HG02678 (cell line): Measurements from ENCODE around the gene SEZ6L2.
A peak's percentile ranks its signal among the peaks of the same experiment; 100 is the strongest.
"Not testable (repeated sequence)": the region's sequence is repeated elsewhere in the genome, so short reads cannot be mapped to it uniquely, and the experiment has no call there.

ENCODE experiments used
- ATAC-seq: cut with Tn5 transposase; IDR thresholded peaks from one replicate; pipeline ENCODE4 v1.9.1; 2021; ENCODE audit warnings: mild to moderate bottlenecking, moderate library complexity; ENCODE audit not compliant: unreplicated experiment

Gene SEZ6L2

GRCh38 chr16:29910819-29911675 is 11.7 kb upstream of the SEZ6L2 start:
- no peak for ATAC-seq

GRCh38 chr16:29909851-29910250 is 10.5 kb upstream of the SEZ6L2 start:
- ATAC-seq, result not testable (repeated sequence)

- ATAC-seq, result no peak
These were observed 10.0 kb upstream of the SEZ6L2 start for GRCh38 chr16:29909391-29909790.

- ATAC-seq, result no peak
These were observed 9.4 kb upstream of the SEZ6L2 start for GRCh38 chr16:29908719-29909220.

GRCh38 chr16:29907973-29908372 is 8.6 kb upstream of the SEZ6L2 start:
- no peak for ATAC-seq

- ATAC-seq, result no peak
These were observed 7.3 kb upstream of the SEZ6L2 start for GRCh38 chr16:29906520-29907244.

- ATAC-seq, result no peak
These were observed 6.3 kb upstream of the SEZ6L2 start for GRCh38 chr16:29905668-29906067.

- no peak for ATAC-seq
These were observed 5.6 kb upstream of the SEZ6L2 start for GRCh38 chr16:29904947-29905346.

- no peak for ATAC-seq
These were observed 4.2 kb upstream of the SEZ6L2 start for GRCh38 chr16:29903590-29903989.

GRCh38 chr16:29901607-29901945 is 2.2 kb upstream of the SEZ6L2 start:
- no peak for ATAC-seq

- ATAC-seq, result no peak
These were observed 1.7 kb upstream of the SEZ6L2 start for GRCh38 chr16:29900888-29901606.

- ATAC-seq, result peak; percentile 67
These were observed 945 bp upstream of the SEZ6L2 start, which contains the start of gene ASPHD1 for GRCh38 chr16:29900102-29900887. ASPHD1 (plus strand) TSS chr16:29900488; CDS start chr16:29900972, 484 bp downstream.

GRCh38 chr16:29898804-29899515 is 390 bp downstream of the SEZ6L2 start:
- ATAC-seq, result no peak

GRCh38 chr16:29898135-29898803 is 1.1 kb downstream of the SEZ6L2 start:
- no peak for ATAC-seq

- ATAC-seq, result no peak
These were observed 2.0 kb downstream of the SEZ6L2 start for GRCh38 chr16:29897333-29897732.

- no peak for ATAC-seq
These were observed 2.5 kb downstream of the SEZ6L2 start for GRCh38 chr16:29896841-29897240.

- ATAC-seq, result no peak
These were observed 5.0 kb downstream of the SEZ6L2 start for GRCh38 chr16:29894352-29894751.

GRCh38 chr16:29893553-29893952 is 5.8 kb downstream of the SEZ6L2 start:
- no peak for ATAC-seq

GRCh38 chr16:29892458-29892813 is 6.9 kb downstream of the SEZ6L2 start:
- no peak for ATAC-seq
